Astrocyte (in vitro differentiated cells and primary cell): ENCODE measurements around the gene SMCO2. TPM values are rescaled to one million over a fixed set of nuclear protein-coding genes. Genes with fewer than 3 reads are reported as not detected.

Experiments
- DNase-seq: peaks from one replicate; pipeline ENCODE4 v3.0.0-alpha.2; 2010; ENCODE audit warnings: low read depth
- FAIRE-seq: peaks from 2 replicates; lab custom pipeline; 2011; peaks lifted over from hg19 to GRCh38; lab: Jason Lieb, UNC
- H2AFZ ChIP-seq: 2 replicates; pipeline ENCODE4 v1.6.0; 2012; ENCODE audit warnings: low read depth, low read length, inconsistent platforms
- H3K27ac ChIP-seq: 2 replicates; pipeline ENCODE4 v1.5.1; 2011; ENCODE audit warnings: low read depth, low read length, inconsistent platforms
- H3K27me3 ChIP-seq: 2 replicates; pipeline ENCODE4 v1.6.0; 2011; ENCODE audit warnings: low read length, inconsistent platforms; ENCODE audit not compliant: insufficient read depth
- H3K36me3 ChIP-seq: 2 replicates; pipeline ENCODE4 v1.5.1; 2011; ENCODE audit warnings: low read length, inconsistent platforms; ENCODE audit not compliant: insufficient read depth
- H3K4me1 ChIP-seq: 2 replicates; pipeline ENCODE4 v1.5.1; 2011; ENCODE audit warnings: low read length, inconsistent platforms; ENCODE audit not compliant: insufficient read depth
- H3K4me2 ChIP-seq: 2 replicates; pipeline ENCODE4 v1.6.0; 2012; ENCODE audit warnings: low read length, inconsistent platforms
- H3K4me3 ChIP-seq: 2 replicates; pipeline ENCODE4 v1.5.1; 2011; ENCODE audit warnings: low read depth, mild to moderate bottlenecking, low read length, inconsistent platforms; ENCODE audit not compliant: insufficient read depth
- H3K79me2 ChIP-seq: 2 replicates; pipeline ENCODE4 v1.6.0; 2012; ENCODE audit warnings: mild to moderate bottlenecking, low read length, inconsistent platforms; ENCODE audit not compliant: insufficient read depth
- H3K9ac ChIP-seq: 2 replicates; pipeline ENCODE4 v1.6.0; 2012; ENCODE audit warnings: mild to moderate bottlenecking, low read length, inconsistent platforms
- H3K9me3 ChIP-seq: 2 replicates; pipeline ENCODE4 v1.5.1; 2012; ENCODE audit warnings: low read depth, mild to moderate bottlenecking, low read length, inconsistent platforms; ENCODE audit not compliant: insufficient read depth
- H4K20me1 ChIP-seq: 2 replicates; pipeline ENCODE4 v1.6.0; 2012; ENCODE audit warnings: low read length, inconsistent platforms; ENCODE audit not compliant: insufficient read depth
- H3K27ac Mint-ChIP-seq: one replicate; pipeline ENCODE4 v1.8.0; 2021; ENCODE audit warnings: mild to moderate bottlenecking, mixed read lengths; ENCODE audit not compliant: unreplicated experiment
- H3K27me3 Mint-ChIP-seq: one replicate; pipeline ENCODE4 v1.8.0; 2021; ENCODE audit warnings: low read depth, mixed read lengths; ENCODE audit not compliant: unreplicated experiment
- H3K36me3 Mint-ChIP-seq: one replicate; pipeline ENCODE4 v1.8.0; 2021; ENCODE audit warnings: low read depth, mixed read lengths; ENCODE audit not compliant: unreplicated experiment
- H3K4me1 Mint-ChIP-seq: one replicate; pipeline ENCODE4 v1.8.0; 2021; ENCODE audit warnings: low read depth, mixed read lengths; ENCODE audit not compliant: unreplicated experiment
- H3K4me3 Mint-ChIP-seq: one replicate; pipeline ENCODE4 v1.8.0; 2021; ENCODE audit warnings: mild to moderate bottlenecking, moderate library complexity, mixed read lengths; ENCODE audit not compliant: unreplicated experiment
- H3K9me3 Mint-ChIP-seq: one replicate; pipeline ENCODE4 v1.8.0; 2021; ENCODE audit warnings: mild to moderate bottlenecking, mixed read lengths; ENCODE audit not compliant: unreplicated experiment
- CTCF ChIP-seq: IDR thresholded peaks from 2 replicates; pipeline ENCODE4 v1.5.1; 2011; ENCODE audit warnings: low read depth, mild to moderate bottlenecking, inconsistent platforms, low read length, moderate library complexity; ENCODE audit not compliant: insufficient read depth
- EZH2 ChIP-seq: IDR thresholded peaks from 2 replicates; pipeline ENCODE4 v1.6.1; 2012; ENCODE audit warnings: mild to moderate bottlenecking, low read length, inconsistent platforms; ENCODE audit not compliant: insufficient read depth
- total RNA-seq: library from RNA; stranded (reverse); gene quantifications from 2 replicates; pipeline ENCODE4 v1.2.1, GENCODE V29; 2021

The SMCO2 gene
- total RNA-seq, 1 donor from 2014 or later = 0.32 TPM

DNA sequence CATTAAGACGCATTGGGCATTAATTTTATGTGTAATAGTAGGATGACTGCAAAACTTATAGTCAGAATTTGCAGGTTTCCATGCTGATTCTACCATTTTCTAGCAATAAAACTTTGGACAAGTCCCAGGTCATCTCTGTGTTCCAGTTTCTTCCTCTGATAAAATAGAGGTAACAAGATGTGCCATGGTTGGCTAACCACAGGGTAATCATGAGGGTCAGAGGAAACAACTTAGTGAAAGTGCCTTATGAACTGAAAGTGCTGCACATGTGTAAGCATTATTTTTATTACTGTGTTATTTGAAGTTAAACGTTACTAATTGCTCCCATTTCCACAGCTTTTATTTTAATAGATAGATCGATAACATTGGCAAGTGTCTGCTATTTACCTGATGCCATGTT lies 21.1 kb downstream of the SMCO2 start:
- no peak overlapping the region for H3K4me3 Mint-ChIP-seq
- Histone ChIP-seq H4K20me1 (no peaks in the 10 kb centered on the region), H3K4me1 (peaks cover 4% of the 10 kb centered on the region), H3K4me2 (no peak overlapping the region), H3K27me3 (no peaks in the 10 kb centered on the region), H3K79me2 (no peaks in the 10 kb centered on the region), H2AFZ (no peak overlapping the region), H3K9ac (no peak overlapping the region), H3K27ac (no peak overlapping the region), H3K4me3 (no peak overlapping the region), H3K36me3 (no peaks in the 10 kb centered on the region), H3K9me3 (no peaks in the 10 kb centered on the region)
- H3K36me3 Mint-ChIP-seq = no peaks in the 10 kb centered on the region
- DNase-seq (no peak), FAIRE-seq (no peak)
- H3K27ac Mint-ChIP-seq = no peak overlapping the region
- H3K9me3 Mint-ChIP-seq = peaks cover 2% of the 10 kb centered on the region
- TF ChIP-seq CTCF (no peak), EZH2 (no peak)
- H3K27me3 Mint-ChIP-seq = peaks cover 4% of the 10 kb centered on the region
- peaks cover 5% of the 10 kb centered on the region for H3K4me1 Mint-ChIP-seq

GRCh38 chr12:27468241-27468640 lies 21.7 kb downstream of the SMCO2 start:
- no peak overlapping the region for H3K4me2 ChIP-seq
- DNase-seq (no peak), FAIRE-seq (no peak)
- no peak overlapping the region for H3K4me3 ChIP-seq
- no peaks in the 10 kb centered on the region for H3K4me1 ChIP-seq
- H3K4me1 Mint-ChIP-seq = peaks cover 11% of the 10 kb centered on the region
- no peaks in the 10 kb centered on the region for H3K79me2 ChIP-seq
- H3K36me3 Mint-ChIP-seq = no peaks in the 10 kb centered on the region
- H3K9me3 ChIP-seq = no peaks in the 10 kb centered on the region
- no peaks in the 10 kb centered on the region for H4K20me1 ChIP-seq
- no peak overlapping the region for H3K4me3 Mint-ChIP-seq
- H3K27me3 Mint-ChIP-seq = peaks cover 4% of the 10 kb centered on the region
- no peaks in the 10 kb centered on the region for H3K36me3 ChIP-seq
- no peak overlapping the region for H3K27ac Mint-ChIP-seq
- H3K27ac ChIP-seq = no peak overlapping the region
- H2AFZ ChIP-seq = no peak overlapping the region
- H3K27me3 ChIP-seq = no peaks in the 10 kb centered on the region
- TF ChIP-seq EZH2 (no peak), CTCF (no peak)
- peaks cover 2% of the 10 kb centered on the region for H3K9me3 Mint-ChIP-seq
- no peak overlapping the region for H3K9ac ChIP-seq

GRCh38 chr12:27469176-27469736 lies 22.7 kb downstream of the SMCO2 start:
- Histone ChIP-seq H3K79me2 (no peaks in the 10 kb centered on the region), H3K36me3 (no peaks in the 10 kb centered on the region), H4K20me1 (no peaks in the 10 kb centered on the region), H3K4me3 (no peak overlapping the region), H3K4me2 (no peak overlapping the region), H3K9me3 (no peaks in the 10 kb centered on the region), H3K27me3 (no peaks in the 10 kb centered on the region), H3K4me1 (peaks cover 6% of the 10 kb centered on the region), H3K9ac (no peak overlapping the region), H2AFZ (no peak overlapping the region), H3K27ac (no peak overlapping the region)
- H3K9me3 Mint-ChIP-seq = peaks cover 2% of the 10 kb centered on the region
- no peak for TF ChIP-seq CTCF
- TF ChIP-seq EZH2 = no peak
- DNase-seq (no peak), FAIRE-seq (no peak)
- H3K27me3 Mint-ChIP-seq = peaks cover 4% of the 10 kb centered on the region
- no peak overlapping the region for H3K4me3 Mint-ChIP-seq
- H3K4me1 Mint-ChIP-seq = peaks cover 19% of the 10 kb centered on the region
- H3K36me3 Mint-ChIP-seq = no peaks in the 10 kb centered on the region
- no peak overlapping the region for H3K27ac Mint-ChIP-seq
